Stimulated activated CD8-positive, alpha-beta memory T cell treated with anti-CD3 and anti-CD28 coated beads, Interleukin-4, amount 100 ng/mL, for 1 hour (primary cell): ENCODE measurements around the gene SERPINE2.

Source experiments
- DNase-seq, 2 donors: peaks; one replicate each; pipeline ENCODE4 v3.0.0-alpha.2; 2020; ENCODE audit warnings: low read depth in 2 of 2, low spot score in 1 of 2

Gene SERPINE2

DNA sequence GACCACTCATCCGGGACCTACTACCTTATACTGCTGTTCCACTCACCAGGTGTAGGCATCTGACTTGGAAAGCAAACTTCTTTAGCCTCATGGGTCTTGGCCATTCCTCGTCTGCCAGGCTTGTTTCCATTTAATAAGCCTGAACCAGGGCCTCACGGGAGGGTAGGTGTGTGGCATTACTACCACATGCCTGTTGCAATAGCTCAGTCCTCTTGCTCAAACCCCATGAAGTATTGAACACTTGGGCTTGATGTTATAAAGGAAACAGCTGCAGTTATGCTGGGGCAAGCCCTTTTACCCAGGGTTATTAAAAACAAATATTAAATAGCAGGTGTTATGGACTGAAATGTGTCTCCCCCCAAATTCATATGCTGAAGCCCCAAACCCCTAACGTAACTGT is 60.6 kb downstream of the SERPINE2 start:
- no peak for DNase-seq

DNA sequence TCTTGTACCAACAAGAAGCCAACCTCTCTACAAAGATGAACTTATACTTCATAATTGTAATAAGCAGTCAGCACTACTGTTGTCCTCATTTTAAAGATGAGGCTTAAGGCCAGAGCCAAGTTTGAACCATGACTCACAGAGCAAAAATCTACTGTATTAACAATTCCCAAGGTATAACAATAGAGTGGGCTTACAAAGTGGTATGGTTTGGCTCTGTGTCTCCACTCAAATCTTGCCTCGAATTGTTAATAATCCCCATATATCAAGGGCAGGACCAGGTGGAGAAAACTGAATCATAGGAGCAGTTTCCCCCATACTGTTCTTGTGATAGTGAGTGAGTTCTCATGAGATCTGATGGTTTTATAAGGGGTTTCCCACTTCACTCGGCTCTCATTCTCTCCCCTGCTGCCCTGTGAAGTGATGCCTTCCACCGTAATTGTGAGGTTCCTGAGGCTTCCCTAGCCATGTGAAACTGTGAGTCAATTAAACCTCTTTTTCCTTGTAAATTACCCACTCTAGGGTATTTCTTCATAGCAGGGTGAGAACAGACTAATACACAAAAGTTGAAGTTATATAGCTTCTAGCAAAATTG is 62.4 kb downstream of the SERPINE2 start:
- DNase-seq: no peak

DNA sequence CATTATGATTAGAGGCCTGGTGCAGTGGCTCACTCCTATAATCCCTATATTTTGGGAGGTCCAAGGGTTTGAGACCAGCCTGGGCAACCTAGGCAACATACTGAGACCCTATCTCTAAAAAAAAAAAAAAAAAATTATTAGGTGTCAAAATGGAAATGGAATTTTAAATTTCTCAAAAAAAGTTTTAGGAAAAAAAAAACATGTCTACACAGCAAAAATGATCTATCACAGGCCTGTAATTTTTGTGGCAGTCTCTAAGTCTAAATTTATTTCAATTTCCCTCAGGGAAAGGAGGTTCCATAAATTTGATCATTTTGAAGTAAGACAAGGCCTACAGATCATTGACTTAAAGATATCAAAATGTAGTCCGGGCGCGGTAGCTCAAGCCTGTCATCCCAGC is 65.5 kb downstream of the SERPINE2 start:
- DNase-seq: no peak

DNA sequence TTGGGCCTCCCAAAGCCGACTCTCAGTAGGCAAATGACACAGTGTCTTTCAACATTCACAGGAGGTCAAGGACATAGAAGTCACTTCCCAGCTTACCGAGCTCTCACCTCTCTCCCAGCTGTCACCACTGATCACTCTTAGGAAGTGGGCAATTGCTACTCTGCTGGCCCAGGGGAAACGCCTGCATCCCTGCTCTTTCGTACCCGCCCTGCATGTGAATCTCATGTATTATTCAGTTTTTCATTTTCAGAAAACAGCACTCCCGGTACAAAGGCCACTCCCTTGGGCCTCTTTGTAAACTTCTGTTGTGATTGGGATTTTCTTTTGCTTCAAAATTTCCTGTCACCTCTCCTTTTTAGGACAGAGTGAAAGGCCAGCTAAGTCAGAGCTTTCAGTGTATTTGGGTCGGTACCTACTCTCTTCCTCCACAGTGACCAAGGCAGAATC is 66.4 kb downstream of the SERPINE2 start:
- no peak for DNase-seq

DNA sequence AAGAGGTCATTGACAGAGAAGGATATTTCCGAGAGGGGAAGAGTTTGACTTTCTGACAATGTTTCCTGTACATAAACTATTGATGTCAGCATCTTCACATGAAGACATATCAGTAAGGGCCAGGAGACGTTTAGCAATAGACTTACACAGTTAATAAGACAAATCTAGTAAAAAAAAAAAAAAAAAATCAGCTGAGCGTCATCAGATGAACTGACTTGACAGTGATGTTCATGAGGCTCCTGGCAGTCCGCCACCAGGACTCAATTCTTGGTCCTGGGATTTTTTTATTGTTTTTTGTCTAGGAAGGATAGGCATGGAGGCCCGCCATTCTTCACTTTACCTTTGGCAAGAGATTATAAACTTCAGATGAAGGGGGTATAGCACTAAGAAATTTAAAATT is 67.4 kb downstream of the SERPINE2 start:
- DNase-seq: no peak

DNA sequence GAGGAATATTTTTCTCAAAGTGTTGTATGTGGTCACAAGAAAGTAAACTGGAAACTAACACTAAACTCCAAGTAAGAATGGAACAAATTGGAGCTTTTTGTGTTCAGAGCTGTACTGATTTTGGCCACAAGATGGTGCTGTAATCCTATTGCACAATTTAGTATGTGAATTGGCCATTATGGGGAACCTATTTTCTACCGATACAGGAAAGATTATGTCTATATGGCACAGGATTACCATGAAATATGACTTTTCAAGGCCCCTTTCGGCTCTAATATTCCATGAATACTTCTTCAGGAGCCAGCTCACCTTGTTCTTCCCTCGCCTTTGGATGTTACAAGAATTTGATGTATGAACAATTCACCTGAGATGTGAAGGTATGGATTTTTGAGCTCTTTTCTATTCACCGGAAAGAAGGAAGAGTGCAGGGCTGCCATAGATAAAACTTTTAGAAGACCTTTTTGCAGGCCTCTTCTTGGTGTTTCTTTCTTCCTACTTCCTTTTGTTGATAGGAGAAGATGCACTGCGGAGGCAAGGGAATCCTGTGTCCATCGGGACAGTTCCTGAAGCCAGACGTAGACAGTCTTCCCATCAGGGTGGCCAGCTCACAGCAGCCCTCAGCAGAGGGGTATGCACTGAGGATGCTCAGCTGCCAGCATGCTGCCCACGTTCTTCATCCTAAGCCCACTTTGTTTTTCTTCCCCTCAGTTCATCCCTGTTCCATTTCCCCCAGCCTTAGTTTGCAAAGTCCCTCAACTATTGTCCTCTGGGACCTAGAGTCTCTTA is 68.5 kb downstream of the SERPINE2 start:
- DNase-seq: peak in 1 of 2 donors; percentile 17

DNA sequence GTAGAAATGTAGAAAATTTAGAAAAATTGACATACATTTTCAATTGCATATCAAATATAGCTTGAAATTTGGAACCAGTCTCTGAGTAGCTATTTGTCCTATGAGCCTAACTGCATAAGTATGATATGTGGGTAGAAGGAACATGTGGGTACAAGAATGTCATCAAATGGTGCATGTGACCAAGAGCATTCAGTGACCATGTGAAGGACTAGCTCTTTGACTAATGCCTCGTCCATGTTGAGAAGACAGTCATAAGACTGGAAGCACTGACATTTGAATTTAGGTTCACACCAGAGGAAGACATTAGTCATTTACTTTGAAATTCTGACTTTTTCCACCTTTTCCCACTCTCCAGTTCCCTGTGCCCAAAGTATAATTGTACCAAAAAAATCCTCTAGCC is 69.2 kb downstream of the SERPINE2 start:
- no peak for DNase-seq

DNA sequence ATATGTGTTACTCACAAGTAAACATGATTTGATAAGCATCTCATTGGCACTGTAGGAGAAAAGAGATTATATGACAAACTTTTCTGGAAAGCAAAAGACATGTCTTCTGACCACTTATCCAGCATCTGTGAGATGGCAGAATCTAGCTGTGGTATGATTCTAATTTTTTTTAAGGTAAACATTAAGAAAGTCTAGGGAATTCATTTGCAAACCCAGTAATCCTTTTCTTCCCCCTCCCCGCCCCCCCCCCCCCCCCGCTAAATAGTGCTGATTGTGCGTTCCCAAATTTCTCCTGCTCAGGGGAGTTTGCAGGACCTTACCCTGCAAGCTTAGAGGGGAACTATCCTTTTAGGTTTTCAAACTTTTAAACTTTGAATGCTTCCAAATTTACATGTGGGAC is 69.8 kb downstream of the SERPINE2 start:
- no peak for DNase-seq

DNA sequence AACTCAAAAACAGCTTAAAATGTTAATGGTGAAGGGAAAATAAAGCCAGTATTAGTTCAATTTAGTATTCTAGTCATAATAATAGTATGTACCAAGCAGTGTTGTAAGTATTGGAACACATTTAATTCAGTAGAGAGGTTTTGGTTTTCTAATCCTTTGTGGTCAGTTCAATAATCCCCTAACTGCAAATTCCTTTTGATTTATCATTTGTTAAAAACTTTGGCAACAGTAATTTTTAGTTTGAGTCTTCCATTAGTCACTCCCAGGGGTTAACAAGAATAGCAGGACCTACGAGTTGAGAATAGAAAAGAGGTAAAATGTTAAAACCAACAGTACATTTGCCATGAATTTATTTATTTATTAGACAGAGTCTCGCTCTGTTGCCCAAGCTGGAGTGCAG is 71.1 kb downstream of the SERPINE2 start:
- no peak for DNase-seq

DNA sequence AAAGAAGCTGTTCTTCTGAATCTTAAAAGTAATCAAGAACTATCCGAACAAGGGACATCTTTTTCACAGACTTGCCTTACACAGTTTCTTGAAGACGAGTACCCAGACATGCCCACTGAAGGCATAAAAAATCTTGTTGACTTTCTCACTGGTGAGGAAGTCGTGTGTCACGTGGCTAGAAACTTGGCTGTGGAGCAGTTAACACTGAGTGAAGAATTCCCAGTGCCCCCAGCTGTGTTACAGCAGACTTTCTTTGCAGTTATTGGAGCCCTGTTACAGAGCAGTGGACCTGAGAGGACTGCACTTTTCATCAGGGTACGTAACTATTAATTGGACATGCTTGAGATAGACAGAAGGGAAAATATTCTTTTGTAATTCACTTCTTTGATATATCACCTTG is 79.4 kb downstream of the SERPINE2 start:
- DNase-seq: no peak

DNA sequence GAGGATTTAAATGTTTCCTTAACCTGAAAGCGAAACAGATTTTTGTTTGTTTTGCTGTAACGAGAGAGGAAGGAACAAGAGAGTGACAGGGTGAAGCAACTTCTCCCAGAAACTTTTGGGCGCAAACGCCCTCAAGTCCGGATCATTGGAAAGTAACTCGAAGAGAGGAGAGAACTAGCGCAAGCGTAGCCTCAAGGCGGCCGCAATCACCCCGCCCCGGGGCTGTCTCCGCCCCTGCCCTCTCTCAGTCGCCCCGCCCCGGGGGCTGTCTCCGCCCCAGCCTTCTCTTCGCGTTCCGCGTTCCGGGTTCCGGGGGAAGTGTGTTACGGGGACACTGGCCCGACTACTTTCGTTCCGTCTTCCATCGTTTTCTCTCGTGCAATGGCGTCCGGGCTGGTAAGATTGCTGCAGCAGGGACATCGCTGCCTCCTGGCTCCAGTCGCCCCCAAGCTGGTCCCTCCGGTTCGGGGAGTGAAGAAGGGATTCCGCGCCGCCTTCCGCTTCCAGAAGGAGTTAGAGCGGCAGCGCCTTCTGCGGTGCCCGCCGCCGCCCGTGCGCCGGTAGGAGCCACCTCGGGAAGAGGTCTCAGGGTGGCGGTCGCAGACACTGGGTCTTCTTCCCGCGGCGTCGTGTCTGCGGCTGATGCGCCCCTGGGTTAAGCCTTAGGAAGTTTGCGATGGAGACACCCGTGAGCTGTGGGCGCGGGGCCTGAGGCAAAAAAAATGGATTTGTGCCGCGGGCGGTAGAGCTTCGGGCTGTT is 81.8 kb downstream of the SERPINE2 start, which contains the start of gene MRPL44:
Gene MRPL44 (plus strand): TSS at position 372 of the 760 bp plus-strand sequence. CDS start 10 bp downstream, at position 382.
- peak; percentile 95 to 97 for DNase-seq

DNA sequence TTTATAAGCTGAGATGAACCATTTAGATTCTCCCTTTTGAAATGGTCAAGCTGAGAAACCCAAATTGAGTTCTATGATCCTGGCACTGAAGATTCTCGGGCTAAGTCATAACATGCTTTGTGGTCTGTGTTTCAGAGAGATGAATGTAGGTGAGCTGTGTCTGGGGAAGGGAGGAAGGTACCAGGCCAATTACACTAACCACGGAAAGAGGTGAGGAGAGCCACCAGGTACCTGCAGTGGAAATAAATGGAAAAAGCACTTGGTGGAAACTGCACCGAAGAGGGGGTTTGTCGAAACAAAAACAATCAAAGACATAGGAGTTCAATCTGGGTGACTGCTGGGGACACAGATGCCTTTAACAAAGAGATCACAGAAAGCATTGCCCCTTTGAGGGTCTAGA is 82.8 kb downstream of the SERPINE2 start:
- DNase-seq: no peak

DNA sequence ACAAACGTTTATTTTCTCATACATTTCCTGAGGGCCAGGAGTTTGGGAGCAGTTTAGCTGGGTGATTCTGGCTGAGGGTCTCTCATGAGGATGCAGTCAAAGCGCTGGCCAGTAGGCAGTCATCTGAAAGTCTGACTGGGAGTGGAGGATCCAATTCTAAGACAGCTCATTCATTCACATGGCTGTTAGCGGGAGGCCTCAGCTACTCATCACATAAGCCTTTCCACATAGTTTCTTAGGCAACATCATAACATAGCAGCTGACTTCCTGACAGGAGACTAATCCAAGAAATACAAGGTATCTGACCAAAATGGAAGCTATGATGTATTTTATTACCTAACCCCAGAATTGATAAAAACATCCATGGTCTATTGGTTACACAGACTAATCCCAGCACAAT is 84.7 kb downstream of the SERPINE2 start:
- no peak for DNase-seq

DNA sequence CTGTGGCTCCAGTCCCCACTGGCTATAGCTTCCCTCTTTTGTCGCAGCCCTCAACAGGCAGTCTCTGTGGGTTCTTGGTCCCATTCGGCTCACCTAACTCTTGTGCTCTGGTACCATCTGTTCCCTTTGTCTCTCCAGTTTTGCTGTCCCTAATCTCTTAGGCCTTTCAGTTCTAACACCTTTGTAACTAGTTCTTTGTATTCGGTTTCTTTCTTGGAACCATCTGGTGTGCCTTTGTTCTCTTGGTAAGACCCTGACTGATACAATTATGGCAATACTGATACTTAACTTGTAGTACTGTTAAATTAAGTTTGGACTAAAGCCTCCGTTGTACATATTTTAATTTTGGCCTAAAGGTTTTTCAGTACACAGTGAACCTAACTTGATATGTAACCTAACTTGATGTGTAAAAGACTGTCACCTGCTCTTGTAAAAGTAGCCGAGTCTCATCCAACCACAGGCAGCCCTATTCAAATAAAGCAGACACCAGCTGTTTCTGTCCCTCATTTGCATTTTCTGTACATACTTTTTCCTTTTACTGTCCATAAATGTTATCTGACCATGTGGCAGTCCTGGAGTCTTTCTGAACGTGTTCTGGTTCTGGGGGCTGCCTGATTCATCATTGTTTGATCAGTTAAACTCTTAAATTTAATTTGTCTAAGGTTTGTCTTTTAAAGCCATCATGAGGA is 86.7 kb downstream of the SERPINE2 start:
- DNase-seq: no peak

DNA sequence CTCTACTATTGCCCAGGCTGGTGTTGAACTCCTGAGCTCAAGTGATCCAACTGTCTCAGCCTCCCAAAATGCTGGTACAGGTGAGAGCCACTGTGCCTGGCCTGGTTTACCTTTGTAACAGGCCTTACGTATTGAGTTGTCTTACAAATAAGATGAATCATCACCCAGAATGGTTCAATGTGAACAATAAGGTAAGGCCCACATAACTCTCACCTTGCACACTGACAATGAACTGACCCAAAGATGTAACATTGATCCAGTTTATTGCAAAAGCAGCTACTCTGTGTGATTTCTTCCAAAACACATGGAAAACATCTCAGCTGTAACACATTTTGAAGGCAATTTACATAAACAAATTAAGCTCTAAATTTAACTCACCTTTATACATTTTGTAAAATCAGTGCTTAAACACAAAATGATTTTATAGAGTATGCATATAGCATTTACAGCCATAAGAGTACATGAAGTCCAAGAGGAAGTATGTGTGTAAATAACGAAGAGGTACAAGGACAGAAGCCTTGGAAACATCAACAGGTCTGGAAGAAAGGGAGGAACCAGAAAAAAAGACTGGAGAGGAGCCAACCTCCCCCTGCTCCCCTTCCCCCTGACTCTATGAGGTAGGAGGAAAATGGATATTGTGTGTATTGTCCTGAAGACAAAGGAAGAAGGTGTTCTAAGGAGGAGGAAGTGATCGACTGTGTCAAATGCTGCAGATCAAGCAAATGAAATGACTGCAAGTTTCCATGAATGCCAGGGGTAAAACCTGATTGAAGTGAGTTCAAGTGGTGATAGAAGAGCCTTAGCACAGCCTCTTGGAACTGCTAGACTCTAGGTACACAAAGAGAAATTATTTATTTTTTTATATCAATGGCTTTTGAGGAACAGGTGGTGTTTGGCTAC is 88.4 kb downstream of the SERPINE2 start:
- no peak for DNase-seq

DNA sequence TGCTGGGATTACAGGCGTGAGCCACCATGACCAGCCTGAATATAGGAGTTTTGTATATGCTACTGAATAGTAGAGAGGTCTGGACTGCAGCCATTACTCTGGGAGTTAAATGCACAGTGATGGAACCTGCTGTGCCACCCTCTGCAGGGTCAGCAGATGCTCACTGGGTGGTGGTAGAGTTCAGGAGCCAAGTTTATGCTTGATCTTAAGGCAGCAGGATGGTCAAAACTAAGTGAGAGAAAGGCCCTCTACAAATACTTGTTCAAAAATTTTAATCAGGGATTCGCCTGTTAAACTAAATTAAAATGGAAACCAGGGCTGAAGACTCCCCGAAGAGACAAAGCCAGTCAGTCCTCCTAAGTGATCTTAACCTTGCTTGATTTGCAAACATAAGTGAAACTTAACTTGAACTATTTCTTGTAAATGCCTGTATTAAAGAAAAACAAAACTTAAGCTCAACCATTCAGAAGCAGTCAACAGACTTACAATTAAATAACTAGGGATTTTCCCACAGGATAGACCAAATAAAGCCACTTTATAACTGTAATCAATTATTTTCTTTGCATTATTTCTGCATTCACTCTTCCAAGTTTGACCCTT is 89.7 kb downstream of the SERPINE2 start:
- no peak for DNase-seq

DNA sequence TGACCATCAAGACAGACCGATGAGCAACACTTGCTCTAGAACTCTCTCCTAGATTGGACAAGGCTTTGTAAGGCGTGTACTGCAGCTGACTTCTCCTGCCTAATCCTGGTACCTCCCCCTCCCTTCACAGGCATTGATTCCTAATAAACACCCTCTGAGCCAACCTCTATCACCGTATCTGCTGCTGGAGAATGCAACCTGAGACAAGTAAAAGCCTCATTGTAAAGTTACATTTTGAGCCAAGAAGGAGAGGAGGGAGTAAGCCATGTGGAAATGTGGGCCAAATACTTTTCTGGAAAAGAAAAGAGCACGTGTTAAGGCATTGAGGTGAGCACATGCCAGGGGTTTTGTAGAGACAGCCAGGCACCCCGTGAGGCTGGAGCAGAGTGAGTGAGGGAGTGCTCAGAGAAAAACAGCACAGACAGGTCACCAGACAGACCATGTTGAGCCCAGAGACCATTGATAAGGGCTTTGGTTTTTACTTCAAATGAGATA is 91.3 kb downstream of the SERPINE2 start:
- no peak for DNase-seq

DNA sequence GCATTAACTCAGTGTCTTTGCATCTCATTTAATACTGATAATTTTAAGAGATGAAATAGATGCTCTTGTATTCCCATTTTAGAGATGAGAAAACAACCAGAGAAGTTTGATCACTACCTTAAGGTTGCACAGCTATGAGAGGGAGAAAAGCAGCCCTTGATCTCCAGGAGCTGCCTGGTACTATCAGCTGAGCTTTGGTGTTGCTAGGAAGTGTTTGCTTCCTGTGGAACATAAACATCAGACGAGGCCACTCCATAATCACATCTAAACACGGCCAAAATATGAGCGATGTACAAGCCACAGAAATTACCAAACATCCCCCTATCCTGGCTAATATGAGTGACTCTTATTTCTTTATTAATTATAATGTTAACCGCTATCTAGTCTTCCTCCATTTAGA is 93.3 kb downstream of the SERPINE2 start:
- no peak for DNase-seq

DNA sequence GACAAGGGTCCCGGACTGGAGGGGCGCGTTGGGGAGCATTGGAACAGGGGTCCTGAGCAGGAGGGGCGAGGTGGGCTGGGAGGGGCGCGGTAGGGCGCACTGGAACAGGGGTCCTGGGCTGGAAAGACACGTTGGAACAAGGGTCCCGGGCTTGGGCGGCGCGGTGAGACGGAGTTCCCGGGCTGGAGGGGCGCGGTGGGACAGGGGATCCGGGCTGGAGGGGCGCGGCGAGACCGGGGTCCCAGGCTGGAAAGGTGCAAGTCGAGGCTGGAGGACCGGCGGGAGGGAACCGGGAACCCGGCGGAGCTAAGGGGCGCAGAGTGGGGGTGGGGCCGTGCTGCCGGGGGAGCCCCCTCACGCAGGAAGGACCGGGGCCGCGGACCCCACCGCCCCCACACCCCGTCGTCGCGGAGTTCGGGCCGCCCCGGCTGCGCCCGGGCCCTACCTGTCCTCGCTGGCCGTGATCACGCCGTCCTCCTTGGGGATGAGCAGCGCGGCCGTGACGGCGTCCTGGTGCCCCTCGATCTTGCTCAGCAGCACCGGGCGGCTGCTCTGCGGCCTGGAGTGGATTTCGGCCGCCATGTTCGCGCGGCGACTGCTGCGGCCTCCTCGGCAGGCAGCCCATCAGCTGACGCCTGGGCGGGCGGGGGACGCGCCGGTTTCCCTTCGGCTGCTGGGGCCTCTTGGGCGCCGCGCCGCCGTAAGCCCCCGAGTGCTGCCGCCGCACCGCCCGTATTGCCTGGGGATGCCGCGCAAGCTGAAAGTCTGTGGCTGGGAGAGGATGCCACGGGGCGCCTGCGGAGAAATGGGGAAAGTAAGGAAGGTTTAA is 94.2 kb downstream of the SERPINE2 start, which contains the start of gene WDFY1:
Gene WDFY1 (minus strand): TSS at position 633 of the 829 bp plus-strand sequence. CDS start 51 bp downstream, at position 582.
- peak; percentile 58 to 61 for DNase-seq
